ENCODE measurements around the gene IGSF5. TPM values are rescaled to one million over a fixed set of nuclear protein-coding genes. Genes with fewer than 3 reads are reported as not detected.

IGSF5 gene
- total RNA-seq, 3 donors from 2014 or later (not counting 1 experiment from before 2014, with no cell fraction given) = not detected

DNA sequence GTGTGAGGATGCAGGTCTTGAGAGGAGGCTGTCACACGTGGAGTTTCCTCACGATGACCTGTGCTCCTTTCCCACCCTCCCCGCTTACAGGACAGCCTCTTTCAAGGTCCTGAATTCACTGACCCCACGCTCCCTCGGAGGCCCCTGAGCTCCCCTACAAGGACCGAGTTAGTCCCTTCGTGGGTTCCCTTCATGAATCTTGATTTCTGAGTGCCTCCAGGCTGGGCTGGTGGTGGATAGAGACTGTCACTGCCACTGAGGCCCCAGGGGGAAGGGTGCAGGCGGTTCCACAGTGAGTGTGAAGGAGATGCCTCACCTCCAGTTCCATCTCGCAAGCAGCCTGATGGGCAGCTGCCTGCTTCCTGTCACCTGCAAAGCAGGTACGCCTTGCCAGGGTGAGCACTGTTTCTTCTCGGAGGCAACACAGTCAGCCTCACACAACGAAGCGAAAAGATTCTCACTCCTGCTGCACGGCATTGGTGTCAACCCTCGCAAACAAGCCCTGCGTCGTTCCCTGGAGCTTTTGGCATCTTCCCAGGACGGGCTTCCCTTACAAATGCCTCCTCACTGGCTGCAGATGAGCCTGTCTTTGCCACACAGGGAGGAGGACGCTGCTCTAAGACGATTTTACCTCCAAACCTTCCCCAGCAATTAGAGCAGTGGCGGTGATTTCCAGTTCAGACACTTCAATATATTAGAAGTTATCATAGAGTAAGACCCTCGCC, 95.6 kb downstream of the IGSF5 start:
- intact Hi-C loops (cut with micrococcal nuclease) = no loop called here
- TF ChIP-seq, protein P1, sequence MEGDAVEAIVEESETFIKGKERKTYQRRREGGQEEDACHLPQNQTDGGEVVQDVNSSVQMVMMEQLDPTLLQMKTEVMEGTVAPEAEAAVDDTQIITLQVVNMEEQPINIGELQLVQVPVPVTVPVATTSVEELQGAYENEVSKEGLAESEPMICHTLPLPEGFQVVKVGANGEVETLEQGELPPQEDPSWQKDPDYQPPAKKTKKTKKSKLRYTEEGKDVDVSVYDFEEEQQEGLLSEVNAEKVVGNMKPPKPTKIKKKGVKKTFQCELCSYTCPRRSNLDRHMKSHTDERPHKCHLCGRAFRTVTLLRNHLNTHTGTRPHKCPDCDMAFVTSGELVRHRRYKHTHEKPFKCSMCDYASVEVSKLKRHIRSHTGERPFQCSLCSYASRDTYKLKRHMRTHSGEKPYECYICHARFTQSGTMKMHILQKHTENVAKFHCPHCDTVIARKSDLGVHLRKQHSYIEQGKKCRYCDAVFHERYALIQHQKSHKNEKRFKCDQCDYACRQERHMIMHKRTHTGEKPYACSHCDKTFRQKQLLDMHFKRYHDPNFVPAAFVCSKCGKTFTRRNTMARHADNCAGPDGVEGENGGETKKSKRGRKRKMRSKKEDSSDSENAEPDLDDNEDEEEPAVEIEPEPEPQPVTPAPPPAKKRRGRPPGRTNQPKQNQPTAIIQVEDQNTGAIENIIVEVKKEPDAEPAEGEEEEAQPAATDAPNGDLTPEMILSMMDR (IDR thresholded peaks at IDR 0.05) = no peak
- no peaks in the 10 kb centered on the region for H3K36me3 Mint-ChIP-seq
- no peaks in the 10 kb centered on the region for H3K9me3 Mint-ChIP-seq
- Histone ChIP-seq H3K4me1 (ENCODE audit: control insufficient read depth, insufficient read depth, low read length) (no peaks in the 10 kb centered on the region), H3K4me3 (ENCODE audit: low read length) (no peak overlapping the region), H3K36me3 (ENCODE audit: control insufficient read depth, insufficient read depth, low read length) (no peaks in the 10 kb centered on the region), H3K9me3 (ENCODE audit: control insufficient read depth, insufficient read depth, low read length) (no peaks in the 10 kb centered on the region), H3K27me3 (ENCODE audit: control insufficient read depth, insufficient read depth, low read length) (no peaks in the 10 kb centered on the region), H3K27ac (ENCODE audit: low read length) (no peak overlapping the region)
- no peak overlapping the region for H3K4me3 Mint-ChIP-seq
- ATAC-seq = no peak
- WGBS (ENCODE audit: insufficient coverage) = 76% methylated on average over 21 of the region's 22 CpGs
- no peaks in the 10 kb centered on the region for H3K4me1 Mint-ChIP-seq
- DNase-seq = no peak
- no peak overlapping the region for H3K27ac Mint-ChIP-seq
- peaks cover 0 to 7% of the 10 kb centered on the region in 2 donors for H3K27me3 Mint-ChIP-seq (ENCODE audit: low read depth in 2 of 2)

DNA sequence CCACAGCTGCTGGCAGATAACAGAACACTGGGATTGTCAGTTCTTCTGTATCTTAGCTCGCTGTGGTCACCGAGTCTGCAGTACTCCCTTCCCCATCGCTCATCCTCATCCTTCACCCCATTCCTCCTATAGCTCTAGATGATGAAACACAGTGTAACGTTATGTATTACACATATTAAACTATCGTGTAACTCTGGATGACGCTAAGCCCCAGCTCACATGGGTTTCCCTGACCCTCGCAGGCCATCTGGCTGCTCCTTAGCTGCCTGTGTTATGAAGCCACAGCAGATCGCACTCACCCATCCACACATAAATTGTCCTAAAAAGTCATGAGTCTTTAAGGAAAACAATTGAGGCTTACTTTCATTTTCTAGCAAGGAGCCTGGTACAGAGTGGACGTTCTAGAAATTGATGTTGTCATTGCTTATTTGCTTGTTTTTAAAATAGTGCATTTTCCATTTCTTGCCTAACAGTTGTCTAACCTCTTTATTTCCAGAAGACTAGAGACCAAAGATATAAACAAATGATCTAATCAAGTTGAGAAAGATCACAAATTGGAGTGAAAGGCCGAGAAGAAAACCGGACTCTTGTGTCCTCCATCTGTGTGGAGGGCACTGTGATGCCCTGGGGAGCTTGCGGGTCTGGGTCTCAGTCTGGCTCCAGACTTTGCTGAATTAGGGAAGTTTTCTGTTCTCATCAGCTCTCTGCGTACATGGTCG, 97.9 kb downstream of the IGSF5 start:
- H3K27me3 Mint-ChIP-seq (ENCODE audit: low read depth in 2 of 2) = peaks cover 0 to 7% of the 10 kb centered on the region in 2 donors
- H3K27ac Mint-ChIP-seq = no peak overlapping the region
- intact Hi-C loops (cut with micrococcal nuclease) = no loop called here
- Histone ChIP-seq H3K27ac (ENCODE audit: low read length) (no peak overlapping the region), H3K9me3 (ENCODE audit: control insufficient read depth, insufficient read depth, low read length) (no peaks in the 10 kb centered on the region), H3K36me3 (ENCODE audit: control insufficient read depth, insufficient read depth, low read length) (no peaks in the 10 kb centered on the region), H3K4me1 (ENCODE audit: control insufficient read depth, insufficient read depth, low read length) (no peaks in the 10 kb centered on the region), H3K27me3 (ENCODE audit: control insufficient read depth, insufficient read depth, low read length) (no peaks in the 10 kb centered on the region), H3K4me3 (ENCODE audit: low read length) (no peak overlapping the region)
- ATAC-seq (no peak), DNase-seq (no peak)
- peaks cover 0 to 2% of the 10 kb centered on the region in 2 donors for H3K9me3 Mint-ChIP-seq
- no peak overlapping the region for H3K4me3 Mint-ChIP-seq
- H3K36me3 Mint-ChIP-seq = no peaks in the 10 kb centered on the region
- 79% methylated on average over 14 of the region's 14 CpGs for WGBS (ENCODE audit: insufficient coverage)
- TF ChIP-seq, protein P1 (IDR thresholded peaks at IDR 0.05) = no peak
- no peaks in the 10 kb centered on the region for H3K4me1 Mint-ChIP-seq

GRCh38 chr21:39843483-39843882, 98.5 kb downstream of the IGSF5 start:
- intact Hi-C loops (cut with micrococcal nuclease) = no loop called here
- Mint-ChIP-seq H3K4me3 (no peak overlapping the region), H3K36me3 (no peaks in the 10 kb centered on the region), H3K27ac (no peak overlapping the region), H3K4me1 (no peaks in the 10 kb centered on the region), H3K27me3 (ENCODE audit: low read depth in 2 of 2) (peaks cover 0 to 7% of the 10 kb centered on the region in 2 donors), H3K9me3 (peaks cover 0 to 2% of the 10 kb centered on the region in 2 donors)
- Histone ChIP-seq H3K4me3 (ENCODE audit: low read length) (no peak overlapping the region), H3K9me3 (ENCODE audit: control insufficient read depth, insufficient read depth, low read length) (no peaks in the 10 kb centered on the region), H3K36me3 (ENCODE audit: control insufficient read depth, insufficient read depth, low read length) (no peaks in the 10 kb centered on the region), H3K27me3 (ENCODE audit: control insufficient read depth, insufficient read depth, low read length) (no peaks in the 10 kb centered on the region), H3K4me1 (ENCODE audit: control insufficient read depth, insufficient read depth, low read length) (no peaks in the 10 kb centered on the region), H3K27ac (ENCODE audit: low read length) (no peak overlapping the region)
- ATAC-seq (no peak), DNase-seq (no peak)
- WGBS (ENCODE audit: insufficient coverage) = 75% methylated on average over 4 of the region's 4 CpGs
- TF ChIP-seq, protein P1 (IDR thresholded peaks at IDR 0.05) = no peak

Measured in natural killer cell (primary cell).